Prostate gland (tissue), 2 donors: ENCODE measurements around the gene HECTD1.

Experiments
- CTCF ChIP-seq, 4 experiments: fragments of 200-600 bp in 2 of 4; fragments of 450-650 bp in 2 of 4; sonication (generic) in 2 of 4; IDR thresholded peaks; 1 replicate in 3 of 4; 2 replicates in 1 of 4; pipeline ENCODE4 v1.5.1; 2016 to 2019; ENCODE audit warnings: antibody characterized with exemption in 4 of 4, mild to moderate bottlenecking in 2 of 4, moderate library complexity in 2 of 4
- POLR2AphosphoS5 ChIP-seq: sonication (generic); formaldehyde crosslinking; IDR thresholded peaks from one replicate; pipeline ENCODE4 v1.6.1; 2017; ENCODE audit warnings: antibody characterized with exemption

GRCh38 chr14:31084385-31084784, 123.2 kb downstream of the HECTD1 start:
- no peak for TF ChIP-seq CTCF (IDR thresholded peaks at IDR 0.05)
- TF ChIP-seq POLR2AphosphoS5: no peak
